Hematopoietic multipotent progenitor cell treated with erythropoietin and hydrocortisone succinate and interleukin-3 and kit ligand, for 8 days (in vitro differentiated cells): ENCODE results near the gene RAMACL.
"Not testable (repeated sequence)": the region's sequence is repeated elsewhere in the genome, so short reads cannot be mapped to it uniquely, and the experiment has no call there.

Source experiments
- DNase-seq: peaks from one replicate; pipeline ENCODE4 v3.0.0-alpha.2; 2015

The RAMACL gene

GRCh38 chr6:166595061-166595780, 8.7 kb upstream of the RAMACL start:
- DNase-seq, result no peak

GRCh38 chr6:166592821-166593220, 6.3 kb upstream of the RAMACL start:
- no peak for DNase-seq

GRCh38 chr6:166591961-166592520, 5.6 kb upstream of the RAMACL start:
- DNase-seq, result no peak

GRCh38 chr6:166591026-166591425, 4.5 kb upstream of the RAMACL start:
- DNase-seq, result no peak

GRCh38 chr6:166589786-166590574, 3.5 kb upstream of the RAMACL start:
- DNase-seq, result no peak

GRCh38 chr6:166589337-166589731, 2.9 kb upstream of the RAMACL start:
- DNase-seq, result no peak

GRCh38 chr6:166588691-166589336, 2.3 kb upstream of the RAMACL start:
- no peak for DNase-seq

- DNase-seq, result no peak
These were observed 1.3 kb upstream of the RAMACL start for GRCh38 chr6:166587631-166588413.

- DNase-seq, result no peak
These were observed 1.5 kb downstream of the RAMACL start for GRCh38 chr6:166584853-166585429.

GRCh38 chr6:166584155-166584554, 2.3 kb downstream of the RAMACL start:
- DNase-seq, result no peak

GRCh38 chr6:166583230-166583965, 3.1 kb downstream of the RAMACL start:
- no peak for DNase-seq

- DNase-seq, result no peak
These were observed 4.2 kb downstream of the RAMACL start for GRCh38 chr6:166582258-166582657.

- DNase-seq, result not testable (repeated sequence)
These were observed 4.7 kb downstream of the RAMACL start for GRCh38 chr6:166581801-166582200.

- no peak for DNase-seq
These were observed 5.4 kb downstream of the RAMACL start for GRCh38 chr6:166581091-166581511.

- no peak for DNase-seq
These were observed 6.1 kb downstream of the RAMACL start for GRCh38 chr6:166580076-166581050.

- DNase-seq, result no peak
These were observed 7.1 kb downstream of the RAMACL start for GRCh38 chr6:166579237-166579850.

GRCh38 chr6:166578536-166579236, 7.8 kb downstream of the RAMACL start:
- DNase-seq, result no peak

GRCh38 chr6:166575205-166575604, 11.3 kb downstream of the RAMACL start:
- no peak for DNase-seq
